IMR-90 (cell line): ENCODE measurements around the gene TBC1D24. TPM values are rescaled to one million over a fixed set of nuclear protein-coding genes. Genes with fewer than 3 reads are reported as not detected.
A peak's percentile ranks its signal among the peaks of the same experiment; 100 is the strongest.

ENCODE experiments used
- ATAC-seq: fragments of 200-7000 bp; cut with Tn5 transposase; 2 replicates; pipeline ENCODE4 v1.9.1; 2020; ENCODE audit warnings: low read depth, mild to moderate bottlenecking, moderate library complexity
- BruUV-seq: library from RNA; stranded (reverse); fragments of 400-500 nt; replicated peaks from 2 replicates; lab custom pipeline; 2021; lab: Mats Ljungman, UMichigan
- CTCF ChIA-PET: fragments of 300-600 bp; formaldehyde crosslinking; extraction: SDS; loops from one replicate; lab custom pipeline; 2021; ENCODE audit warnings: antibody characterized with exemption; lab: Yijun Ruan, JAX
- POLR2A ChIA-PET: fragments of 300-600 bp; sonication (Branson Sonifier 250); formaldehyde crosslinking; loops from one replicate; lab custom pipeline; 2022; ENCODE audit warnings: antibody characterized with exemption; ENCODE audit not compliant: unreplicated experiment; lab: Charles Lee
- DNase-seq: peaks from one replicate; pipeline ENCODE4 v3.0.0; 2013
- H2AFZ ChIP-seq: replicated peaks from 2 replicates; pipeline ENCODE3; 2013; ENCODE audit warnings: low read length, mild to moderate bottlenecking; ENCODE audit not compliant: poor library complexity
- H2AK5ac ChIP-seq: 2 replicates; pipeline ENCODE4 v1.6.1; 2013; ENCODE audit warnings: low read depth, low read length, inconsistent platforms
- H2AK9ac ChIP-seq: replicated peaks from 2 replicates; pipeline ENCODE3; 2013; ENCODE audit warnings: mild to moderate bottlenecking, low read depth, low read length, moderate library complexity; ENCODE audit not compliant: poor library complexity
- H2BK120ac ChIP-seq: 2 replicates; pipeline ENCODE4 v1.6.1; 2013; ENCODE audit warnings: low read depth, low read length, inconsistent platforms
- H2BK15ac ChIP-seq: 3 replicates; pipeline ENCODE4 v1.6.1; 2013; ENCODE audit warnings: low read depth, low read length, inconsistent platforms
- H2BK20ac ChIP-seq: 2 replicates; pipeline ENCODE4 v1.6.1; 2013; ENCODE audit warnings: low read depth, mild to moderate bottlenecking, inconsistent platforms, low read length, moderate library complexity
- H2BK5ac ChIP-seq: 2 replicates; pipeline ENCODE4 v1.6.1; 2013; ENCODE audit warnings: mild to moderate bottlenecking, low read depth, low read length, inconsistent platforms; ENCODE audit not compliant: poor library complexity, severe bottlenecking
- H3K14ac ChIP-seq: replicated peaks from 2 replicates; pipeline ENCODE4 v1.6.1; 2013; ENCODE audit warnings: low read depth, low read length, inconsistent platforms
- H3K18ac ChIP-seq: 2 replicates; pipeline ENCODE4 v1.6.1; 2013; ENCODE audit warnings: low read depth, low read length, control low read depth
- H3K23ac ChIP-seq: 2 replicates; pipeline ENCODE4 v1.6.1; 2013; ENCODE audit warnings: low read depth, low read length, inconsistent platforms
- H3K27ac ChIP-seq: 2 replicates; pipeline ENCODE4 v1.5.1; 2013; ENCODE audit warnings: mild to moderate bottlenecking, control low read depth, low read length; ENCODE audit not compliant: insufficient read depth
- H3K27me3 ChIP-seq: 2 replicates; pipeline ENCODE4 v1.6.1; 2013; ENCODE audit warnings: low read length; ENCODE audit not compliant: control insufficient read depth, insufficient read depth
- H3K36me3 ChIP-seq: 2 replicates; pipeline ENCODE4 v1.6.1; 2013; ENCODE audit warnings: low read length, mixed read lengths; ENCODE audit not compliant: control insufficient read depth, insufficient read depth
- H3K4ac ChIP-seq: 2 replicates; pipeline ENCODE4 v1.6.1; 2013; ENCODE audit warnings: low read depth, low read length, inconsistent platforms
- H3K4me1 ChIP-seq: 2 replicates; pipeline ENCODE4 v1.6.1; 2013; ENCODE audit warnings: low read length, mixed read lengths; ENCODE audit not compliant: control insufficient read depth, insufficient read depth
- H3K4me2 ChIP-seq: 2 replicates; pipeline ENCODE4 v1.6.1; 2013; ENCODE audit warnings: low read depth, mild to moderate bottlenecking, control low read depth, low read length, moderate library complexity
- H3K4me3 ChIP-seq: 2 replicates; pipeline ENCODE4 v1.5.1; 2013; ENCODE audit warnings: low read depth, mild to moderate bottlenecking, control low read depth, low read length, moderate library complexity; ENCODE audit not compliant: insufficient read depth
- H3K56ac ChIP-seq: 2 replicates; pipeline ENCODE4 v1.6.1; 2013; ENCODE audit warnings: low read length, inconsistent platforms; ENCODE audit not compliant: insufficient read depth; ENCODE audit errors: extremely low read depth
- H3K79me1 ChIP-seq, 2 experiments: 2 replicates each; pipeline ENCODE4 v1.6.1; 2013; ENCODE audit warnings: low read length in 2 of 2, inconsistent platforms in 1 of 2, low read depth in 1 of 2
- H3K9ac ChIP-seq: 2 replicates; pipeline ENCODE4 v1.6.1; 2013; ENCODE audit warnings: low read depth, low read length, control low read depth
- H3K9me1 ChIP-seq: 2 replicates; pipeline ENCODE4 v1.6.1; 2013; ENCODE audit warnings: low read length, inconsistent platforms; ENCODE audit not compliant: insufficient read depth
- H3K9me3 ChIP-seq: 2 replicates; pipeline ENCODE4 v1.6.1; 2013; ENCODE audit warnings: low read length; ENCODE audit not compliant: control insufficient read depth, insufficient read depth
- H4K20me1 ChIP-seq: 2 replicates; pipeline ENCODE4 v1.6.1; 2013; ENCODE audit warnings: low read length, inconsistent platforms; ENCODE audit not compliant: insufficient read depth
- H4K5ac ChIP-seq: 2 replicates; pipeline ENCODE4 v1.6.1; 2013; ENCODE audit warnings: mild to moderate bottlenecking, low read depth, low read length, control low read depth
- H4K8ac ChIP-seq, 2 experiments: 2 replicates each; pipeline ENCODE4 v1.6.1; 2013; ENCODE audit warnings: low read depth in 2 of 2, low read length in 2 of 2, control low read depth in 1 of 2, inconsistent platforms in 1 of 2
- H4K91ac ChIP-seq: 2 replicates; pipeline ENCODE4 v1.6.1; 2013; ENCODE audit warnings: low read depth, low read length, inconsistent platforms; ENCODE audit not compliant: insufficient read depth
- BHLHE40 ChIP-seq: fragments of 150-350 bp; IDR thresholded peaks from 2 replicates; pipeline ENCODE4 v1.6.1; 2016; ENCODE audit warnings: mild to moderate bottlenecking, low read depth, low read length
- FOS ChIP-seq: fragments of 150-350 bp; IDR thresholded peaks from 2 replicates; pipeline ENCODE4 v1.6.1; 2016; ENCODE audit warnings: low read depth, low read length
- MAFK ChIP-seq: IDR thresholded peaks from 2 replicates; pipeline ENCODE4 v1.6.1; 2012; ENCODE audit warnings: low read depth, low read length, improper control_type of control experiment
- MXI1 ChIP-seq: IDR thresholded peaks from 2 replicates; pipeline ENCODE4 v1.6.1; 2012; ENCODE audit warnings: low read depth, mild to moderate bottlenecking, low read length, moderate library complexity, borderline replicate concordance
- NFE2L2 ChIP-seq: fragments of 150-350 bp; IDR thresholded peaks from 2 replicates; pipeline ENCODE4 v1.6.1; 2016; ENCODE audit warnings: low read depth, mild to moderate bottlenecking, low read length
- RFX5 ChIP-seq: IDR thresholded peaks from 2 replicates; pipeline ENCODE4 v1.8.0; 2012; ENCODE audit warnings: low read depth, mild to moderate bottlenecking, low read length, moderate library complexity
- SMC3 ChIP-seq: fragments of 150-350 bp; IDR thresholded peaks from 2 replicates; pipeline ENCODE4 v1.6.1; 2016; ENCODE audit warnings: low read depth, mild to moderate bottlenecking, antibody characterized with exemption, low read length, moderate library complexity
- WGBS, 2 experiments: methylation state at CpG; one replicate each; pipeline versions ENCODE4 v1.1.5 to v1.1.7; 2013; ENCODE audit warnings: missing lambda C conversion rate in 2 of 2; ENCODE audit not compliant: insufficient read length in 1 of 2; ENCODE audit errors: extremely low coverage in 2 of 2; 5-methylcytosine and 5-hydroxymethylcytosine counted together
- dilution Hi-C: fragments of 300-500 bp; cut with HindIII; formaldehyde crosslinking; loops from one replicate; pipeline ENCODE4 v1.14.3; 2018; ENCODE audit warnings: low sequenced_read_pairs; ENCODE audit not compliant: unreplicated experiment
- in situ Hi-C: fragments of 300-500 bp; cut with MboI; formaldehyde crosslinking; loops from 3 replicates; pipeline ENCODE4 v1.14.3; 2019; ENCODE audit warnings: low sequenced_read_pairs, inconsistent platforms, mixed read lengths
- intact Hi-C: fragments of 100-400 bp; cut with micrococcal nuclease; formaldehyde crosslinking; loops from 2 replicates; pipeline ENCODE4 v1.10.0; 2022
- polyA plus RNA-seq, 3 experiments: library from polyadenylated mRNA; depleted of rRNA; stranded (reverse); fragments of >200 nt; gene quantifications; 2 replicates each; pipeline ENCODE4 v1.2.3, GENCODE V29; 2012; ENCODE audit warnings: low replicate concordance in 1 of 3
- total RNA-seq: library from RNA; depleted of rRNA; stranded (reverse); fragments of >200 nt; gene quantifications from 2 replicates; pipeline ENCODE4 v1.2.3, GENCODE V29; 2012
- TF ChIP-seq, protein P1 (sequence below): fragments of 150-350 bp; IDR thresholded peaks from 2 replicates; pipeline ENCODE4 v1.6.1; 2017; ENCODE audit warnings: mild to moderate bottlenecking, antibody characterized with exemption, low read length, low read depth

The TBC1D24 gene
- total and polyA plus RNA-seq, 2 of the 4 experiments (the other 2 are of a cell fraction) = 7.5 to 13.4 TPM

DNA sequence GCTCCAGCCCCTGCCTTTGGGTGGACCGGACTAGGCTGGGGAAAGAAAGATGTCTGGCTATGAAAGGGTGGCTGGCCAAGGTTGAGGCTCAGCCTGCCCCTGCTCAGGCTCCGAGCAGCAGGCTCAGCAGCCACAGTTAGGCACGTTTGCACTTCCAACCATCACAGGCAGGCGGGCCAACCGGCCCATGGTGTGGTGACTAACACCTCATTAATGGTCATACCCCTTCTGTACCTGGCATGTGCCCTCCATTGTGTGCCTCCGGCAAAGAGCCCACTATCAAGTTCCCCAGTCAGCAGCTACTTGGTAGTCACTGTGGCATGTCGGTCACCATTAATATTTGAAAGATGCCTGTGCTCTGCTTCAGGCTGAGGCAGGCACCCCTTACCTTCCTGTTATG, 6.7 kb downstream of the TBC1D24 start:
- intact Hi-C loops (no loop called here), dilution Hi-C loops (no loop called here), in situ Hi-C loops (no loop called here)
- H4K20me1 ChIP-seq = peaks cover 16% of the 10 kb centered on the region
- H2AFZ ChIP-seq = no peak overlapping the region
- no TSS peak for BruUV-seq
- H3K56ac ChIP-seq = no peak overlapping the region
- H3K27ac ChIP-seq = no peak overlapping the region
- H3K27me3 ChIP-seq = no peaks in the 10 kb centered on the region
- H4K91ac ChIP-seq = no peak overlapping the region
- POLR2A ChIA-PET = no interaction called here
- no peak overlapping the region for H2AK5ac ChIP-seq
- no peak overlapping the region for H4K8ac ChIP-seq
- H2BK5ac ChIP-seq = no peak overlapping the region
- no peak overlapping the region for H3K18ac ChIP-seq
- DNase-seq (no peak), ATAC-seq (no peak)
- 0 out of 2 replicates have a peak, but pooled peaks cover 6% of the 10 kb centered on the region for H3K9me1 ChIP-seq
- no peak overlapping the region for H3K4me2 ChIP-seq
- peak overlapping the region; percentile 33 for H2AK9ac ChIP-seq
- peaks cover 29 to 72% of the 10 kb centered on the region in 2 experiments for H3K79me1 ChIP-seq
- CTCF ChIA-PET = no interaction called here
- no peak overlapping the region for H3K4me3 ChIP-seq
- no peak overlapping the region for H3K23ac ChIP-seq
- H3K9me3 ChIP-seq = no peaks in the 10 kb centered on the region
- no peak overlapping the region for H2BK20ac ChIP-seq
- no peak overlapping the region for H2BK15ac ChIP-seq
- 57% methylated on average over 2 of the region's 7 CpGs; no CpG with 5 or more reads in 1 of the 2 experiments for WGBS, 2 experiments
- no peak for TF ChIP-seq SMC3
- TF ChIP-seq RFX5 = no peak
- no peak for TF ChIP-seq FOS
- no peak for TF ChIP-seq BHLHE40
- TF ChIP-seq, protein P1, sequence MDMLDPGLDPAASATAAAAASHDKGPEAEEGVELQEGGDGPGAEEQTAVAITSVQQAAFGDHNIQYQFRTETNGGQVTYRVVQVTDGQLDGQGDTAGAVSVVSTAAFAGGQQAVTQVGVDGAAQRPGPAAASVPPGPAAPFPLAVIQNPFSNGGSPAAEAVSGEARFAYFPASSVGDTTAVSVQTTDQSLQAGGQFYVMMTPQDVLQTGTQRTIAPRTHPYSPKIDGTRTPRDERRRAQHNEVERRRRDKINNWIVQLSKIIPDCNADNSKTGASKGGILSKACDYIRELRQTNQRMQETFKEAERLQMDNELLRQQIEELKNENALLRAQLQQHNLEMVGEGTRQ = no peak
- no peak for TF ChIP-seq MXI1
- no peak for TF ChIP-seq MAFK
- TF ChIP-seq NFE2L2 = no peak
- H2BK120ac ChIP-seq = no peak overlapping the region
- H3K14ac ChIP-seq = no peak overlapping the region
- H3K4ac ChIP-seq = no peak overlapping the region
- H3K9ac ChIP-seq = no peak overlapping the region
- H4K5ac ChIP-seq = no peak overlapping the region
- H3K36me3 ChIP-seq = no peaks in the 10 kb centered on the region
- peaks cover 16% of the 10 kb centered on the region for H3K4me1 ChIP-seq
